PFSK-1 (cell line): Measurements from ENCODE around the gene CDK2AP2.

ENCODE experiments used
- FOXP2 ChIP-seq: optimal IDR thresholded peaks from 2 replicates; pipeline ENCODE3; 2011; ENCODE audit warnings: borderline replicate concordance, control low read depth, inconsistent platforms; ENCODE audit not compliant: insufficient read depth; ENCODE audit errors: extremely low read length, extremely low read depth
- POLR2AphosphoS5 ChIP-seq: IDR thresholded peaks from 2 replicates; pipeline ENCODE4 v1.6.1; 2012; ENCODE audit warnings: low read depth, mild to moderate bottlenecking, control low read depth, low read length, moderate library complexity
- TAF1 ChIP-seq: IDR thresholded peaks from 2 replicates; pipeline ENCODE4 v1.6.1; 2012; ENCODE audit warnings: low read length, control low read depth, borderline replicate concordance; ENCODE audit not compliant: insufficient read depth

- TF ChIP-seq POLR2AphosphoS5 (no peak), FOXP2 (no peak), TAF1 (no peak)
Observed at GRCh38 chr11:67545280-67545679, 37.3 kb upstream of the CDK2AP2 start.
